B cell (primary cell): Measurements from ENCODE around the gene EFCAB9. TPM values are rescaled to one million over a fixed set of nuclear protein-coding genes. Genes with fewer than 3 reads are reported as not detected.

Source experiments
- ATAC-seq: fragments of 200-7000 bp; cut with Tn5 transposase; one replicate; pipeline ENCODE4 v1.10.0; 2021; ENCODE audit warnings: low read depth, mild to moderate bottlenecking, moderate number of reproducible peaks, moderate library complexity
- CTCF ChIA-PET: fragments of 350-600 bp; sonication (Branson Sonifier 250); formaldehyde crosslinking; loops from one replicate; lab custom pipeline; 2021; ENCODE audit warnings: antibody characterized with exemption, inconsistent platforms; lab: Charles Lee
- POLR2A ChIA-PET: fragments of 350-600 bp; sonication (Branson Sonifier 250); formaldehyde crosslinking; loops from one replicate; lab custom pipeline; 2021; ENCODE audit warnings: antibody characterized with exemption; lab: Charles Lee
- DNase-seq: peaks from one replicate; pipeline ENCODE4 v3.0.0; 2013
- H2AFZ ChIP-seq: 2 replicates; pipeline ENCODE4 v1.6.1; 2012; ENCODE audit warnings: mild to moderate bottlenecking, low read depth, low read length; ENCODE audit not compliant: insufficient read depth, poor library complexity, severe bottlenecking
- H3K27ac ChIP-seq, 2 donors: 1 replicate in 1 of 2; 2 replicates in 1 of 2; pipeline ENCODE4 v1.5.1; 2012 to 2013; ENCODE audit warnings: low read length in 2 of 2, mild to moderate bottlenecking in 2 of 2, moderate library complexity in 1 of 2
- H3K27me3 ChIP-seq, 4 experiments: fragments of 200-600 bp in 1 of 4; sonication (generic) in 1 of 4; replicated peaks in 1 of 4; 1 replicate in 2 of 4; 2 replicates in 2 of 4; pipeline versions ENCODE4 v1.6.1 to v1.7.0; 2013 to 2016; ENCODE audit warnings: low read length in 3 of 4, mild to moderate bottlenecking in 2 of 4, mixed read lengths in 1 of 4, moderate library complexity in 1 of 4; ENCODE audit not compliant: insufficient read depth in 4 of 4, control insufficient read depth in 3 of 4; ENCODE audit errors: control extremely low read depth in 1 of 4
- H3K36me3 ChIP-seq, 2 experiments: replicated peaks in 1 of 2; 1 replicate in 1 of 2; 2 replicates in 1 of 2; pipeline versions ENCODE4 v1.6.1 to v1.7.1; 2013; ENCODE audit warnings: low read length in 1 of 2; ENCODE audit not compliant: insufficient read depth in 2 of 2, control insufficient read depth in 1 of 2; ENCODE audit errors: control extremely low read depth in 1 of 2, extremely low read depth in 1 of 2
- H3K4me1 ChIP-seq, 2 donors: fragments of 200-600 bp in 1 of 2; sonication (generic) in 1 of 2; 1 replicate in 1 of 2; 2 replicates in 1 of 2; pipeline versions ENCODE4 v1.5.1 to v1.6.1; 2013 to 2017; ENCODE audit warnings: low read length in 2 of 2; ENCODE audit not compliant: control insufficient read depth in 2 of 2, insufficient read depth in 2 of 2
- H3K4me2 ChIP-seq: replicated peaks from 2 replicates; pipeline ENCODE3; 2012; ENCODE audit warnings: mild to moderate bottlenecking, low read depth, low read length; ENCODE audit not compliant: poor library complexity, severe bottlenecking
- H3K4me3 ChIP-seq, 5 experiments: fragments of 200-600 bp in 1 of 5; sonication (generic) in 1 of 5; 1 replicate in 3 of 5; 2 replicates in 2 of 5; pipeline versions ENCODE4 v1.5.1 to v1.7.0; 2011 to 2016; ENCODE audit warnings: low read length in 4 of 5, mild to moderate bottlenecking in 4 of 5, low read depth in 2 of 5, control low read depth in 1 of 5, moderate library complexity in 1 of 5; ENCODE audit not compliant: insufficient read depth in 1 of 5; ENCODE audit errors: control extremely low read depth in 1 of 5, extremely low read depth in 1 of 5
- H3K79me2 ChIP-seq: fragments of 200-600 bp; sonication (generic); one replicate; pipeline ENCODE4 v1.6.0; 2016; ENCODE audit warnings: low read length; ENCODE audit not compliant: control insufficient read depth, insufficient read depth
- H3K9ac ChIP-seq: fragments of 200-600 bp; sonication (generic); 2 replicates; pipeline ENCODE4 v1.6.1; 2017; ENCODE audit warnings: mild to moderate bottlenecking, low read length, moderate library complexity
- H3K9me3 ChIP-seq, 3 donors: one replicate each; pipeline versions ENCODE4 v1.6.1 to v1.7.1; 2013; ENCODE audit warnings: low read length in 2 of 3; ENCODE audit not compliant: control insufficient read depth in 2 of 3, insufficient read depth in 1 of 3; ENCODE audit errors: control extremely low read depth in 1 of 3
- H4K20me1 ChIP-seq: 2 replicates; pipeline ENCODE4 v1.6.0; 2012; ENCODE audit warnings: mild to moderate bottlenecking, low read length; ENCODE audit not compliant: insufficient read depth, control insufficient read depth, poor library complexity, severe bottlenecking
- H3K27ac Mint-ChIP-seq: one replicate; pipeline ENCODE4 v1.8.0; 2021; ENCODE audit warnings: mixed read lengths
- H3K27me3 Mint-ChIP-seq: one replicate; pipeline ENCODE4 v1.8.0; 2021; ENCODE audit warnings: mixed read lengths
- H3K4me1 Mint-ChIP-seq: one replicate; pipeline ENCODE4 v1.8.0; 2021; ENCODE audit warnings: mixed read lengths
- H3K4me3 Mint-ChIP-seq: one replicate; pipeline ENCODE4 v1.8.0; 2021; ENCODE audit warnings: mixed read lengths
- H3K9me3 Mint-ChIP-seq: one replicate; pipeline ENCODE4 v1.8.0; 2022; ENCODE audit warnings: mixed read lengths; ENCODE audit not compliant: insufficient read depth
- CTCF ChIP-seq: fragments of 200-600 bp; IDR thresholded peaks from one replicate; pipeline ENCODE4 v1.8.0; 2022; ENCODE audit warnings: antibody characterized with exemption, mild to moderate bottlenecking
- EZH2 ChIP-seq: IDR thresholded peaks from 2 replicates; pipeline ENCODE4 v1.6.1; 2012; ENCODE audit warnings: borderline replicate concordance, low read depth, mild to moderate bottlenecking, moderate library complexity, low read length; ENCODE audit not compliant: insufficient read depth, poor library complexity, severe bottlenecking
- WGBS: methylation state at CpG from one replicate; pipeline ENCODE4 v1.1.5; 2013; ENCODE audit warnings: missing lambda C conversion rate; ENCODE audit not compliant: insufficient coverage; 5-methylcytosine and 5-hydroxymethylcytosine counted together
- intact Hi-C: fragments of 100-400 bp; cut with micrococcal nuclease; formaldehyde crosslinking; loops from one replicate; pipeline ENCODE4 v1.10.0; 2022
- polyA minus RNA-seq: library from RNA; depleted of rRNA, polyadenylated mRNA; stranded (reverse); fragments of >200 nt; gene quantifications from 2 replicates; pipeline ENCODE4 v1.2.3, GENCODE V29; 2012
- polyA plus RNA-seq: library from polyadenylated mRNA; depleted of rRNA; stranded (reverse); fragments of >200 nt; gene quantifications from 2 replicates; pipeline ENCODE4 v1.2.3, GENCODE V29; 2012
- total RNA-seq, 2 donors: library from RNA; stranded (reverse); fragments of 120-200 nt in 1 of 2; gene quantifications; 1 replicate in 1 of 2; 2 replicates in 1 of 2; pipeline versions ENCODE4 v1.2.3 to v1.2.4, GENCODE V29; 2013 to 2022

EFCAB9 gene
- total RNA-seq (not detected in 2 replicates), polyA plus RNA-seq (not detected in 2 replicates), polyA minus RNA-seq (not detected in 2 replicates)
- total RNA-seq (2013) = not detected

GRCh38 chr5:172193872-172194271 lies at the start of gene EFCAB9:
TSS of gene EFCAB9 (plus strand) at chr5:172194172. CDS start at chr5:172194173, 1 bp downstream.
- ChIA-PET CTCF (no interaction called here), POLR2A (interaction anchor here (1.0 kb wide), 1 partner anchor 20 kb away, joined by 3 read pairs; no protein-coding TSS in a partner anchor)
- H3K4me1 ChIP-seq = peaks cover 0 to 6% of the 10 kb centered on the region in 2 donors
- no peak within 1 kb of the TSS for H3K27ac Mint-ChIP-seq
- TF ChIP-seq EZH2 (no peak), CTCF (no peak)
- no peak within 1 kb of the TSS for H3K9ac ChIP-seq
- H3K9me3 Mint-ChIP-seq = no peaks in the 10 kb centered on the region
- H3K79me2 ChIP-seq = no peaks in the 10 kb centered on the region
- no peaks in the 10 kb centered on the region for H3K27me3 Mint-ChIP-seq
- ATAC-seq (no peak), DNase-seq (no peak)
- H3K4me2 ChIP-seq = no peak within 1 kb of the TSS
- intact Hi-C loops = no loop called here
- no peaks in the 10 kb centered on the region for H3K9me3 ChIP-seq
- H3K4me3 Mint-ChIP-seq = no peak within 1 kb of the TSS
- 94% methylated on average over 3 of the region's 6 CpGs for whole genome bisulfite sequencing
- no peaks in the 10 kb centered on the region for H4K20me1 ChIP-seq
- no peaks in the 10 kb centered on the region for H3K27me3 ChIP-seq
- H3K27ac ChIP-seq = no peak within 1 kb of the TSS
- H3K4me1 Mint-ChIP-seq = peaks cover 2% of the 10 kb centered on the region
- H3K4me3 ChIP-seq = no peak within 1 kb of the TSS
- no peaks in the 10 kb centered on the region for H3K36me3 ChIP-seq
- no peak within 1 kb of the TSS for H2AFZ ChIP-seq

GRCh38 chr5:172144291-172144815 lies 49.6 kb upstream of the EFCAB9 start:
- no peaks in the 10 kb centered on the region for H3K9me3 Mint-ChIP-seq
- H3K27ac Mint-ChIP-seq = peak overlapping the region; percentile 83
- H3K4me1 Mint-ChIP-seq = peaks cover 62% of the 10 kb centered on the region
- H3K4me3 Mint-ChIP-seq = no peak overlapping the region
- CTCF ChIA-PET = interaction anchor here (1.1 kb wide), 1 partner anchor 45 kb away, joined by 5 read pairs; no protein-coding TSS in a partner anchor
- H3K79me2 ChIP-seq = peaks cover 98% of the 10 kb centered on the region
- H4K20me1 ChIP-seq = peaks cover 93% of the 10 kb centered on the region
- H3K27me3 ChIP-seq = no peaks in the 10 kb centered on the region
- H3K36me3 ChIP-seq = peaks cover 4 to 44% of the 10 kb centered on the region in 2 experiments
- H3K27ac ChIP-seq = peak overlapping the region in 1 of 2 donors; percentile 55
- peaks cover 20% of the 10 kb centered on the region in 2 donors for H3K4me1 ChIP-seq
- intact Hi-C loops = no loop called here
- peak overlapping the region; percentile 7 for H3K4me2 ChIP-seq
- no peak overlapping the region for H3K4me3 ChIP-seq
- no peaks in the 10 kb centered on the region for H3K9me3 ChIP-seq
- no peak overlapping the region for H2AFZ ChIP-seq
- POLR2A ChIA-PET = no interaction called here
- TF ChIP-seq CTCF = no peak
- TF ChIP-seq EZH2 = no peak
- ATAC-seq (peak; percentile 67), DNase-seq (peak; percentile 23)
- no peaks in the 10 kb centered on the region for H3K27me3 Mint-ChIP-seq
- H3K9ac ChIP-seq = no peak overlapping the region
- 66% methylated on average over 4 of the region's 10 CpGs for WGBS
